Liver (tissue), 9 donors: ENCODE results near the gene DNAJB4. TPM values are rescaled to one million over a fixed set of nuclear protein-coding genes. Genes with fewer than 3 reads are reported as not detected.

Experiments
- DNase-seq: peaks from one replicate; pipeline ENCODE4 v3.0.0-alpha.2; 2017; ENCODE audit warnings: low spot score
- H3K27ac ChIP-seq, 2 donors: one replicate each; pipeline ENCODE4 v1.7.0; 2013; ENCODE audit warnings: inconsistent platforms in 2 of 2, low read length in 2 of 2, control low read depth in 1 of 2, low read depth in 1 of 2, mild to moderate bottlenecking in 1 of 2
- H3K27me3 ChIP-seq, 4 donors: one replicate each; pipeline versions ENCODE4 v1.6.1 to v1.7.0; 2013; ENCODE audit warnings: low read length in 3 of 4, inconsistent platforms in 1 of 4, mild to moderate bottlenecking in 1 of 4, moderate library complexity in 1 of 4; ENCODE audit not compliant: control insufficient read depth in 4 of 4, insufficient read depth in 4 of 4
- H3K36me3 ChIP-seq, 4 donors: one replicate each; pipeline versions ENCODE4 v1.6.1 to v1.7.0; 2013; ENCODE audit warnings: low read length in 3 of 4, mild to moderate bottlenecking in 3 of 4, low read depth in 1 of 4, moderate library complexity in 1 of 4; ENCODE audit not compliant: control insufficient read depth in 4 of 4, insufficient read depth in 3 of 4
- H3K4me1 ChIP-seq, 4 donors: one replicate each; pipeline versions ENCODE4 v1.6.1 to v1.7.0; 2013; ENCODE audit warnings: low read length in 3 of 4, mild to moderate bottlenecking in 3 of 4, moderate library complexity in 1 of 4; ENCODE audit not compliant: control insufficient read depth in 4 of 4, insufficient read depth in 4 of 4
- H3K4me3 ChIP-seq, 3 donors: one replicate each; pipeline versions ENCODE4 v1.6.1 to v1.7.0; 2013; ENCODE audit warnings: low read length in 3 of 3, control low read depth in 1 of 3, low read depth in 1 of 3, mild to moderate bottlenecking in 1 of 3
- H3K9ac ChIP-seq, 2 donors: one replicate each; pipeline ENCODE4 v1.7.0; 2013; ENCODE audit warnings: low read length in 2 of 2, mild to moderate bottlenecking in 2 of 2, moderate library complexity in 2 of 2, control low read depth in 1 of 2, low read depth in 1 of 2
- H3K9me3 ChIP-seq, 4 donors: one replicate each; pipeline versions ENCODE4 v1.6.1 to v1.7.0; 2013; ENCODE audit warnings: low read length in 3 of 4; ENCODE audit not compliant: control insufficient read depth in 4 of 4
- ATF3 ChIP-seq: IDR thresholded peaks from 2 replicates; pipeline ENCODE4 v1.6.1; 2016; ENCODE audit warnings: antibody characterized with exemption
- EGR1 ChIP-seq, 2 donors: IDR thresholded peaks; 2 replicates each; pipeline ENCODE4 v1.6.1; 2016 to 2018; ENCODE audit warnings: antibody characterized with exemption in 2 of 2, low read depth in 2 of 2
- FOXA1 ChIP-seq: IDR thresholded peaks from 2 replicates; pipeline ENCODE4 v1.6.1; 2016; ENCODE audit warnings: antibody characterized with exemption
- FOXA2 ChIP-seq: IDR thresholded peaks from 2 replicates; pipeline ENCODE4 v1.6.1; 2016; ENCODE audit warnings: antibody characterized with exemption
- GABPA ChIP-seq, 2 donors: IDR thresholded peaks in 1 of 2; conservative IDR thresholded peaks in 1 of 2; 2 replicates each; pipeline ENCODE4 v1.6.1; 2016; ENCODE audit warnings: antibody characterized with exemption in 2 of 2, mild to moderate bottlenecking in 1 of 2, moderate library complexity in 1 of 2
- HNF4A ChIP-seq, 2 donors: conservative IDR thresholded peaks; 2 replicates each; pipeline ENCODE4 v1.6.1; 2016; ENCODE audit warnings: antibody characterized with exemption in 2 of 2, mild to moderate bottlenecking in 2 of 2
- HNF4G ChIP-seq: IDR thresholded peaks from 2 replicates; pipeline ENCODE4 v1.6.1; 2016; ENCODE audit warnings: antibody characterized with exemption
- JUND ChIP-seq, 2 donors: IDR thresholded peaks; 2 replicates each; pipeline ENCODE4 v1.6.1; 2016; ENCODE audit warnings: antibody characterized with exemption in 2 of 2
- MAX ChIP-seq: IDR thresholded peaks from 2 replicates; pipeline ENCODE4 v1.6.1; 2016; ENCODE audit warnings: antibody characterized with exemption
- NR2F2 ChIP-seq: IDR thresholded peaks from 2 replicates; pipeline ENCODE4 v1.6.1; 2016; ENCODE audit warnings: antibody characterized with exemption
- RAD21 ChIP-seq, 2 donors: IDR thresholded peaks; 2 replicates each; pipeline ENCODE4 v1.6.1; 2016; ENCODE audit warnings: antibody characterized with exemption in 2 of 2, mild to moderate bottlenecking in 2 of 2
- RXRA ChIP-seq, 2 donors: IDR thresholded peaks; 2 replicates each; pipeline ENCODE4 v1.6.1; 2017 to 2018; ENCODE audit warnings: antibody characterized with exemption in 2 of 2, mild to moderate bottlenecking in 1 of 2
- SP1 ChIP-seq: IDR thresholded peaks from 2 replicates; pipeline ENCODE4 v1.6.1; 2018; ENCODE audit warnings: antibody characterized with exemption, mild to moderate bottlenecking
- TAF1 ChIP-seq: conservative IDR thresholded peaks from 2 replicates; pipeline ENCODE4 v1.6.1; 2016; ENCODE audit warnings: antibody characterized with exemption, mild to moderate bottlenecking
- YY1 ChIP-seq: IDR thresholded peaks from 2 replicates; pipeline ENCODE4 v1.6.1; 2016; ENCODE audit warnings: antibody characterized with exemption, mild to moderate bottlenecking
- ZBTB33 ChIP-seq: IDR thresholded peaks from 2 replicates; pipeline ENCODE4 v1.6.1; 2016; ENCODE audit warnings: antibody characterized with exemption
- WGBS: extraction: QIAGEN DNeasy Blood & Tissue Kit; methylation state at CpG from one replicate; pipeline ENCODE4 v1.1.7; 2013; 5-methylcytosine and 5-hydroxymethylcytosine counted together
- polyA plus RNA-seq, 2 donors: library from polyadenylated mRNA; stranded (reverse) in 1 of 2; unstranded in 1 of 2; fragments of 200-250 nt in 1 of 2; fragments of >200 nt in 1 of 2; fragmentation: Nextera tagmentation in 1 of 2; extraction: Ambion mirVana in 1 of 2; gene quantifications; one replicate each; pipeline versions ENCODE4 v1.2.1 to v1.2.3, GENCODE V29; 2013 to 2015
- total RNA-seq, 2 donors: library from RNA; depleted of rRNA; stranded (reverse); fragments of >200 nt; gene quantifications; one replicate each; pipeline ENCODE4 v1.2.3, GENCODE V29; 2014
- TF ChIP-seq, protein P1 (sequence below): fragments of 150-350 bp; IDR thresholded peaks from 2 replicates; pipeline ENCODE4 v1.5.1; 2017; ENCODE audit warnings: improper control_type of control experiment, low read depth, low read length; ENCODE audit not compliant: missing input control
- TF ChIP-seq, protein P2 (sequence below): IDR thresholded peaks from 2 replicates; pipeline ENCODE4 v1.6.1; 2016; ENCODE audit warnings: antibody characterized with exemption, mild to moderate bottlenecking
- donor health status: healthy.
- donor health status: healthy.
- donor health status: healthy.
- donor health status: healthy.
- donor health status: healthy.

Gene DNAJB4
- total RNA-seq (10 to 100 TPM; 13.5 to 21.6 TPM), polyA plus RNA-seq (1 to 10 TPM; 5.7 to 6.5 TPM)

DNA sequence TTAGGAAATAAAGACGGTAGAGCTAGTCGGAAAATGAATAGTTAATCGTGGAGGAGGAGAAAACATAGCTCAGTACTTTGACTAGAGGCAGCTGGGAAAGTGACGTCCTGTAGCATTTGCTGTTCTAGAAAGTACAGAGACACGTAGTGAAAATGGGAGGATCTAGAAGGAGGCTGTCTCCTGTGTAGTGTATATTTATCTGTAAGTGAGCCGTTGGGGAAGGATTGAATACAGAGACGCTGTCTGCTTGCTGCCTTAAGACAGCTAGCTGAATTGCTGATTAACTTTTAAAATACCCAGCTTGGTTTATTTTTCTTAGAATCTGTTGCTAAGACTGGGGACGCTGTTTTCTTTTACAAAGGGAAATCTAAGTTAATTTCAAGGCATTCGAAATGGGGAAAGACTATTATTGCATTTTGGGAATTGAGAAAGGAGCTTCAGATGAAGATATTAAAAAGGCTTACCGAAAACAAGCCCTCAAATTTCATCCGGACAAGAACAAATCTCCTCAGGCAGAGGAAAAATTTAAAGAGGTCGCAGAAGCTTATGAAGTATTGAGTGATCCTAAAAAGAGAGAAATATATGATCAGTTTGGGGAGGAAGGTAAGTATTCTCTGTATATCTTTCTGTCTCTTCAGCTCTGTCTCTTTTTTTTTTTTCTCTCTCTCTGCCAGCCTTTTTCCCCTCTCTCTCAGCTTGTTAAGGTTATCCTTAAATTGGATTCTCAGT lies at the start of gene DNAJB4:
Gene DNAJB4 (plus strand): TSS at position 221 of the 729 bp plus-strand sequence. CDS start 172 bp downstream, at position 393.
- Histone ChIP-seq H3K9ac (peak within 1 kb of the TSS; percentile 97 to 100), H3K4me3 (peak within 1 kb of the TSS; percentile 74 to 84 (median 75)), H3K4me1 (peaks cover 2 to 18% (median 13%) of the 10 kb centered on the region in 4 donors), H3K36me3 (no peaks in the 10 kb centered on the region), H3K9me3 (no peaks in the 10 kb centered on the region), H3K27ac (peak within 1 kb of the TSS; percentile 97 to 99), H3K27me3 (no peaks in the 10 kb centered on the region)
- DNase-seq = peak; percentile 77
- under 1% methylated on average over 12 of the region's 12 CpGs for WGBS
- TF ChIP-seq FOXA2 (peak; percentile 39), EGR1 (IDR thresholded peaks at IDR 0.05; ENCODE audit: low read depth in 2 of 2) (peak in 1 of 2 donors; percentile 51), MAX (peak; percentile 65), JUND (IDR thresholded peaks at IDR 0.05) (peak; percentile 60 to 67), NR2F2 (peak; percentile 33), TAF1 (peak; percentile 99), FOXA1 (no peak), ZBTB33 (peak; percentile 96), SP1 (peak; percentile 78), GABPA (IDR thresholded peaks at IDR 0.05 in 1 of 2, conservative IDR thresholded peaks at IDR 0.05 in 1 of 2) (peak in 1 of 2 donors; percentile 45), ATF3 (peak; percentile 27), RXRA (IDR thresholded peaks at IDR 0.05) (peak; percentile 50 to 53), RAD21 (IDR thresholded peaks at IDR 0.05) (peak; percentile 53 to 63), HNF4G (no peak), HNF4A (conservative IDR thresholded peaks at IDR 0.05) (peak; percentile 50 to 62), YY1 (peak; percentile 98)
- TF ChIP-seq, protein P1, sequence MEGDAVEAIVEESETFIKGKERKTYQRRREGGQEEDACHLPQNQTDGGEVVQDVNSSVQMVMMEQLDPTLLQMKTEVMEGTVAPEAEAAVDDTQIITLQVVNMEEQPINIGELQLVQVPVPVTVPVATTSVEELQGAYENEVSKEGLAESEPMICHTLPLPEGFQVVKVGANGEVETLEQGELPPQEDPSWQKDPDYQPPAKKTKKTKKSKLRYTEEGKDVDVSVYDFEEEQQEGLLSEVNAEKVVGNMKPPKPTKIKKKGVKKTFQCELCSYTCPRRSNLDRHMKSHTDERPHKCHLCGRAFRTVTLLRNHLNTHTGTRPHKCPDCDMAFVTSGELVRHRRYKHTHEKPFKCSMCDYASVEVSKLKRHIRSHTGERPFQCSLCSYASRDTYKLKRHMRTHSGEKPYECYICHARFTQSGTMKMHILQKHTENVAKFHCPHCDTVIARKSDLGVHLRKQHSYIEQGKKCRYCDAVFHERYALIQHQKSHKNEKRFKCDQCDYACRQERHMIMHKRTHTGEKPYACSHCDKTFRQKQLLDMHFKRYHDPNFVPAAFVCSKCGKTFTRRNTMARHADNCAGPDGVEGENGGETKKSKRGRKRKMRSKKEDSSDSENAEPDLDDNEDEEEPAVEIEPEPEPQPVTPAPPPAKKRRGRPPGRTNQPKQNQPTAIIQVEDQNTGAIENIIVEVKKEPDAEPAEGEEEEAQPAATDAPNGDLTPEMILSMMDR = no peak
- TF ChIP-seq, protein P2, sequence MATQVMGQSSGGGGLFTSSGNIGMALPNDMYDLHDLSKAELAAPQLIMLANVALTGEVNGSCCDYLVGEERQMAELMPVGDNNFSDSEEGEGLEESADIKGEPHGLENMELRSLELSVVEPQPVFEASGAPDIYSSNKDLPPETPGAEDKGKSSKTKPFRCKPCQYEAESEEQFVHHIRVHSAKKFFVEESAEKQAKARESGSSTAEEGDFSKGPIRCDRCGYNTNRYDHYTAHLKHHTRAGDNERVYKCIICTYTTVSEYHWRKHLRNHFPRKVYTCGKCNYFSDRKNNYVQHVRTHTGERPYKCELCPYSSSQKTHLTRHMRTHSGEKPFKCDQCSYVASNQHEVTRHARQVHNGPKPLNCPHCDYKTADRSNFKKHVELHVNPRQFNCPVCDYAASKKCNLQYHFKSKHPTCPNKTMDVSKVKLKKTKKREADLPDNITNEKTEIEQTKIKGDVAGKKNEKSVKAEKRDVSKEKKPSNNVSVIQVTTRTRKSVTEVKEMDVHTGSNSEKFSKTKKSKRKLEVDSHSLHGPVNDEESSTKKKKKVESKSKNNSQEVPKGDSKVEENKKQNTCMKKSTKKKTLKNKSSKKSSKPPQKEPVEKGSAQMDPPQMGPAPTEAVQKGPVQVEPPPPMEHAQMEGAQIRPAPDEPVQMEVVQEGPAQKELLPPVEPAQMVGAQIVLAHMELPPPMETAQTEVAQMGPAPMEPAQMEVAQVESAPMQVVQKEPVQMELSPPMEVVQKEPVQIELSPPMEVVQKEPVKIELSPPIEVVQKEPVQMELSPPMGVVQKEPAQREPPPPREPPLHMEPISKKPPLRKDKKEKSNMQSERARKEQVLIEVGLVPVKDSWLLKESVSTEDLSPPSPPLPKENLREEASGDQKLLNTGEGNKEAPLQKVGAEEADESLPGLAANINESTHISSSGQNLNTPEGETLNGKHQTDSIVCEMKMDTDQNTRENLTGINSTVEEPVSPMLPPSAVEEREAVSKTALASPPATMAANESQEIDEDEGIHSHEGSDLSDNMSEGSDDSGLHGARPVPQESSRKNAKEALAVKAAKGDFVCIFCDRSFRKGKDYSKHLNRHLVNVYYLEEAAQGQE = peak; percentile 94
